GM12801 (cell line): ENCODE results near the gene CCDC88C.

Source experiments
- CTCF ChIP-seq: IDR thresholded peaks from one replicate; pipeline ENCODE4 v1.5.1; 2011; ENCODE audit warnings: control low read depth; ENCODE audit not compliant: insufficient read length; ENCODE audit errors: extremely low read depth

The CCDC88C gene

GRCh38 chr14:91420686-91421085, 3.1 kb upstream of the CCDC88C start:
- TF ChIP-seq CTCF, result no peak

GRCh38 chr14:91419451-91419850, 1.8 kb upstream of the CCDC88C start:
- no peak for TF ChIP-seq CTCF

GRCh38 chr14:91419044-91419397, 1.4 kb upstream of the CCDC88C start:
- TF ChIP-seq CTCF, result no peak

- TF ChIP-seq CTCF, result peak; percentile 51
Measured at GRCh38 chr14:91418387-91419043, 895 bp upstream of the CCDC88C start.

GRCh38 chr14:91417983-91418386, 365 bp upstream of the CCDC88C start:
- no peak for TF ChIP-seq CTCF

- TF ChIP-seq CTCF, result no peak
Measured at GRCh38 chr14:91416744-91417119, 888 bp downstream of the CCDC88C start.

GRCh38 chr14:91415794-91416743, 1.6 kb downstream of the CCDC88C start:
- no peak for TF ChIP-seq CTCF
